Aorta (tissue), 5 donors: ENCODE data around the gene ERP27. TPM values are rescaled to one million over a fixed set of nuclear protein-coding genes. Genes with fewer than 3 reads are reported as not detected.
A peak's percentile ranks its signal among the peaks of the same experiment; 100 is the strongest.

Source experiments
- ATAC-seq: fragments of 200-7000 bp; cut with Tn5 transposase; one replicate; pipeline ENCODE4 v1.9.1; 2022; ENCODE audit warnings: moderate library complexity; ENCODE audit not compliant: low FRiP score
- DNase-seq, 2 donors: peaks; one replicate each; pipeline ENCODE4 v3.0.0-alpha.2; 2020
- H3K27ac ChIP-seq, 2 donors: one replicate each; pipeline ENCODE4 v1.5.1; 2013; ENCODE audit warnings: low read length in 2 of 2, mild to moderate bottlenecking in 2 of 2, moderate library complexity in 2 of 2, control low read depth in 1 of 2, inconsistent platforms in 1 of 2, low read depth in 1 of 2
- H3K27me3 ChIP-seq, 2 donors: one replicate each; pipeline ENCODE4 v1.6.1; 2013; ENCODE audit warnings: control low read depth in 1 of 2, low read length in 1 of 2, mild to moderate bottlenecking in 1 of 2, moderate library complexity in 1 of 2; ENCODE audit not compliant: insufficient read depth in 2 of 2, control insufficient read depth in 1 of 2
- H3K36me3 ChIP-seq, 2 donors: one replicate each; pipeline ENCODE4 v1.6.1; 2013; ENCODE audit warnings: control low read depth in 1 of 2, low read length in 1 of 2, mild to moderate bottlenecking in 1 of 2; ENCODE audit not compliant: insufficient read depth in 2 of 2, control insufficient read depth in 1 of 2
- H3K4me1 ChIP-seq, 2 donors: one replicate each; pipeline ENCODE4 v1.6.1; 2013; ENCODE audit warnings: low read length in 2 of 2, control low read depth in 1 of 2, mild to moderate bottlenecking in 1 of 2, moderate library complexity in 1 of 2; ENCODE audit not compliant: insufficient read depth in 2 of 2, control insufficient read depth in 1 of 2
- H3K4me3 ChIP-seq, 2 donors: one replicate each; pipeline ENCODE4 v1.5.1; 2013; ENCODE audit warnings: low read length in 2 of 2, control low read depth in 1 of 2, mild to moderate bottlenecking in 1 of 2
- H3K9me3 ChIP-seq: one replicate; pipeline ENCODE4 v1.6.1; 2013; ENCODE audit warnings: mild to moderate bottlenecking, low read length; ENCODE audit not compliant: control insufficient read depth
- WGBS, 2 donors: extraction: QIAGEN DNeasy Blood & Tissue Kit; methylation state at CpG; one replicate each; pipeline ENCODE4 v1.1.7; 2013; 5-methylcytosine and 5-hydroxymethylcytosine counted together
- intact Hi-C, 2 donors: fragments of 100-400 bp; cut with DNase I; formaldehyde crosslinking; loops; one replicate each; pipeline versions ENCODE4 v1.14.2 to v1.15.0; 2022
- polyA plus RNA-seq, 2 donors: library from polyadenylated mRNA; stranded (reverse); fragments of 200-250 nt; gene quantifications; one replicate each; pipeline ENCODE4 v1.2.3, GENCODE V29; 2013
- total RNA-seq, 2 donors: library from RNA; stranded (reverse); fragmentation: NEBNext Ultra II Directional; extraction: Animal tissue kit (Norgen Biotek cat#: 25700); gene quantifications; one replicate each; pipeline ENCODE4 v1.2.1, GENCODE V29; 2021
- donor health status: healthy with polysubstance abuse.
- donor health status: Bipolar disorder and iron deficiency.
- donor health status: DM: no; HTN: no; CAD: no.
- donor health status: DM: no; HTN: no; CAD: no.
- donor health status: DM: yes; HTN: yes; CAD: no.

The ERP27 gene
- total and polyA plus RNA-seq, 4 donors = 0.20 to 5.3 (median 2.2) TPM

- ATAC-seq (no peak), DNase-seq (no peak)
- 93 to 95% methylated on average over 5 of the region's 5 CpGs for WGBS, 2 donors
- no peaks in the 10 kb centered on the region for H3K36me3 ChIP-seq
- no peak overlapping the region for H3K27ac ChIP-seq
- intact Hi-C loops = no loop called here
- H3K27me3 ChIP-seq = no peaks in the 10 kb centered on the region
- no peak overlapping the region for H3K4me3 ChIP-seq
- H3K4me1 ChIP-seq = peaks cover 3 to 4% of the 10 kb centered on the region in 2 donors
- no peaks in the 10 kb centered on the region for H3K9me3 ChIP-seq
Observed at GRCh38 chr12:14900521-14901227, 37.7 kb downstream of the ERP27 start.

GRCh38 chr12:14896521-14897169 is 41.7 kb downstream of the ERP27 start:
- H3K9me3 ChIP-seq = no peaks in the 10 kb centered on the region
- peaks cover 3 to 7% of the 10 kb centered on the region in 2 donors for H3K4me1 ChIP-seq
- H3K36me3 ChIP-seq = no peaks in the 10 kb centered on the region
- ATAC-seq = peak; percentile 54
- intact Hi-C loops = loop anchor here in 1 of 2 donors (5.0 kb wide), 1 partner anchor 46 kb away; no protein-coding TSS in a partner anchor
- DNase-seq = no peak
- H3K27ac ChIP-seq = peak overlapping the region in 1 of 2 donors; percentile 6
- H3K27me3 ChIP-seq = no peaks in the 10 kb centered on the region
- H3K4me3 ChIP-seq = peak overlapping the region in 1 of 2 donors; percentile 9
- WGBS, 2 donors = 5 to 9% methylated on average over 7 of the region's 7 CpGs

- 4 to 23% methylated on average over 5 of the region's 5 CpGs for WGBS, 2 donors
- no peak for DNase-seq
- Histone ChIP-seq H3K36me3 (no peaks in the 10 kb centered on the region), H3K27me3 (no peaks in the 10 kb centered on the region), H3K27ac (peak overlapping the region; percentile 77 to 91), H3K4me1 (peaks cover 3 to 7% of the 10 kb centered on the region in 2 donors), H3K4me3 (no peak overlapping the region), H3K9me3 (no peaks in the 10 kb centered on the region)
- intact Hi-C loops = loop anchor here in 1 of 2 donors (5.0 kb wide), 1 partner anchor 324 kb away; no protein-coding TSS in a partner anchor
- peak; percentile 83 for ATAC-seq
Observed at GRCh38 chr12:14893506-14894250, 44.7 kb downstream of the ERP27 start.

- Histone ChIP-seq H3K4me3 (no peak overlapping the region), H3K27ac (peak overlapping the region; percentile 77 to 91), H3K36me3 (no peaks in the 10 kb centered on the region), H3K4me1 (peaks cover 3 to 7% of the 10 kb centered on the region in 2 donors), H3K9me3 (no peaks in the 10 kb centered on the region), H3K27me3 (no peaks in the 10 kb centered on the region)
- DNase-seq (no peak), ATAC-seq (peak; percentile 90)
- WGBS, 2 donors = 13 to 15% methylated on average over 7 of the region's 7 CpGs
- intact Hi-C loops = loop anchor here in 1 of 2 donors (5.0 kb wide), 1 partner anchor 324 kb away; no protein-coding TSS in a partner anchor
Observed at GRCh38 chr12:14892726-14893505, 45.4 kb downstream of the ERP27 start.

GRCh38 chr12:14890701-14891100 is 47.6 kb downstream of the ERP27 start:
- Histone ChIP-seq H3K36me3 (no peaks in the 10 kb centered on the region), H3K27me3 (no peaks in the 10 kb centered on the region), H3K4me1 (peaks cover 0 to 7% of the 10 kb centered on the region in 2 donors), H3K4me3 (no peak overlapping the region), H3K27ac (no peak overlapping the region), H3K9me3 (no peaks in the 10 kb centered on the region)
- 90% methylated on average over 5 of the region's 5 CpGs for WGBS, 2 donors
- intact Hi-C loops = loop anchor here in 1 of 2 donors (5.0 kb wide), 1 partner anchor 327 kb away; no protein-coding TSS in a partner anchor
- ATAC-seq (no peak), DNase-seq (no peak)

- no peaks in the 10 kb centered on the region for H3K9me3 ChIP-seq
- H3K27ac ChIP-seq = peak overlapping the region; percentile 67 to 69
- peaks cover 0 to 4% of the 10 kb centered on the region in 2 donors for H3K36me3 ChIP-seq
- intact Hi-C loops = loop anchor here (5.0 kb wide), 2 partner anchors 61 to 66 kb away; no protein-coding TSS in a partner anchor
- no peaks in the 10 kb centered on the region for H3K27me3 ChIP-seq
- peaks cover 0 to 2% of the 10 kb centered on the region in 2 donors for H3K4me1 ChIP-seq
- H3K4me3 ChIP-seq = peak overlapping the region in 1 of 2 donors; percentile 38
- 56 to 57% methylated on average over 6 of the region's 6 CpGs for WGBS, 2 donors
- no peak for DNase-seq
- no peak for ATAC-seq
Observed at GRCh38 chr12:14886271-14886670, 52.1 kb downstream of the ERP27 start.

GRCh38 chr12:14885718-14886221 is 52.6 kb downstream of the ERP27 start, which contains the start of gene MGP:
Gene MGP, minus strand, starts transcription at chr12:14885854. Its CDS starts 63 bp downstream, at chr12:14885791.
- WGBS, 2 donors = 0 to 3% methylated on average over 6 of the region's 6 CpGs
- intact Hi-C loops = loop anchor here (5.0 kb wide), 2 partner anchors 62 to 67 kb away; no protein-coding TSS in a partner anchor
- DNase-seq = peak; percentile 77 to 85

More at GRCh38 chr12:14885718-14886221, 52.6 kb downstream of the ERP27 start, which contains the start of gene MGP:
- Histone ChIP-seq H3K27me3 (no peaks in the 10 kb centered on the region), H3K4me3 (peak within 1 kb of the TSS; percentile 84 to 98), H3K36me3 (peaks cover 0 to 4% of the 10 kb centered on the region in 2 donors), H3K27ac (peak within 1 kb of the TSS; percentile 69 to 73), H3K9me3 (no peaks in the 10 kb centered on the region), H3K4me1 (peaks cover 0 to 2% of the 10 kb centered on the region in 2 donors)
- ATAC-seq = peak; percentile 95
